Right lobe of liver (tissue), 4 donors: Measurements from ENCODE around the gene ENTPD7.

Experiments used
- CTCF ChIP-seq, 4 donors: fragments of 200-600 bp in 3 of 4; fragments of 450-650 bp in 1 of 4; IDR thresholded peaks; one replicate each; pipeline versions ENCODE4 v1.5.1 to v1.8.0; 2016 to 2022; ENCODE audit warnings: antibody characterized with exemption in 4 of 4, mild to moderate bottlenecking in 2 of 4
- POLR2A ChIP-seq: fragments of 450-650 bp; IDR thresholded peaks from one replicate; pipeline ENCODE4 v1.6.1; 2017; ENCODE audit warnings: antibody characterized with exemption, mild to moderate bottlenecking
- donor health status: DM: no; HTN: no; CAD: no.
- donor health status: DM: no; HTN: no; CAD: no.
- donor health status: DM: no; HTN: yes; CAD: no.

- no peak for TF ChIP-seq CTCF (IDR thresholded peaks at IDR 0.05)
- no peak for TF ChIP-seq POLR2A
These were observed 2.1 kb downstream of the ENTPD7 start for GRCh38 chr10:99661377-99661763.
